AG20443 (cell line): ENCODE results near the gene DPP4.

Source experiments
- DNase-seq: peaks from one replicate; pipeline ENCODE4 v3.0.0; 2012; ENCODE audit warnings: low spot score, mixed read lengths

DPP4 gene

DNA sequence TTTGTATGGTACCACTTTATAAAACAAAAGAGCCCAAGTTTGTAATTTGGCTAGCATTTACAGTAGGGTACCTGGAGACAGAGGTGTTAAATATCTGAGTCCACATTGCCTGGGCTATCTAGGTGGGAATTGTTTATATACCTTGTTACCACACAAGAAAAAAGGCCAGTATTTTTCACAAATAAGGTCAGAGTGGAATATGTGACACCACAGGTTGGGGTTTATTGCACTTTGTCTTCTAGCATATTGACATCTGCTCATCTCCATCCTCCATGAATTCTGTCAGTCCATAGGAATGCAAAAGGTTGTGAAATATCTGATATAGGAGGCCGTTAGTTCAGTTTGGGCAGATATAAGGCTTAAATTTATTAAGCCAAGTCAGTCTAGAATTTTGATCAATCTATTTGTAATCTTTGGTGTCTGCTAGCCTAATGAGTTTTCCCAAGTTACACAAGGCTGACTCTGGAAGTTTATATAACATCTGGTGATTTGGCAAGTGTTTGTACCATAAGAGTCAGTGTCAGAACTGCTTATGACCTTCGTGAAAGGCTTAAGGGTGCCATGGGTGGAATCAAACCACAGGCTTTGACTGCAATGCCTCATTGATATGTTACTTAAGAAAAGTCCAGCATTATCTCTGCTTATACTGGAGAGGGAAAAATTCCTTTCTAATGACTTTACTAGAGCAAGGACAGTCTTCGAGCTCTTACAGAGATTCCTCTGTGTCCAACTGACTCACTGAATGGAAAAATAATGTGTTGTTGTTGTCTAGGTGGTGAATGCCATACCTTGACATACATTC lies 11.3 kb upstream of the DPP4 start:
- DNase-seq = peak; percentile 66

DNA sequence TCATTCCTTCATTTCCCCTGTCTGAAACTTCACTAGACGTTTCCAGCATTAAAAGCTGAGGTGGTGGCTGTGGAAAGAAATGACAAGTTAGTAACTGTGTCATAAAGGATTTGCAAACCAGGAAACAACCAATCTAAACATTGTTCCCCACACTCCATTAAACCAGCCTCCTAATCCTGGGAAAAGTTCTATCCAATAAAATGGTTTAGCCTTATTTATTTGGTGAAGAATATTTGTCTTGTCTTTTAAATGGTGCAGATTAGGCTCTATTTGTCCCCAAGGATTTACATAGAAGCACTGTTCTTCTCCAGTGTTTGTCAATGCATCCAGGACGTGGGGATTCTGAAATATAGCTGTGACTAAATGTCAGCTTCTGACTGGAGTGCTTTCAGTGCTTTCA lies 10.5 kb upstream of the DPP4 start:
- DNase-seq = no peak

DNA sequence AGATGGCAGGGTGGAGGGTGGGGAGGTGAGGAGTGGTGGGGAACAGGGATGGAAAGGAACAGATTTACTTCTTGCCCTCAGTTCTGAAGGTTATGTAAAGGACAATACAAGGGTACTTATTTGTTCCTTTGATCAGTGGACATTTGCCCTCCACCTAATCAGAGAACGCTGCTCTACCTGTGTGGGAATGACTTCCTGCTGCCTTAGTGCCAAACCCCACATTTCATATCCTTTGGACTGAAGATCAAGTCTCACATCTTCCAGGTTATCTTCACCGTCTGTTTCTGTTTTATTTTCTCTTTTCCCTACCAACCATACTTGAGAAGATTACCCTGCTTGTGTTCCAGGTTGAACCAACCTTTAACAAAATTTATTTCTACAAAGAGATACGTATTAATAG lies 8.7 kb upstream of the DPP4 start:
- DNase-seq = no peak

DNA sequence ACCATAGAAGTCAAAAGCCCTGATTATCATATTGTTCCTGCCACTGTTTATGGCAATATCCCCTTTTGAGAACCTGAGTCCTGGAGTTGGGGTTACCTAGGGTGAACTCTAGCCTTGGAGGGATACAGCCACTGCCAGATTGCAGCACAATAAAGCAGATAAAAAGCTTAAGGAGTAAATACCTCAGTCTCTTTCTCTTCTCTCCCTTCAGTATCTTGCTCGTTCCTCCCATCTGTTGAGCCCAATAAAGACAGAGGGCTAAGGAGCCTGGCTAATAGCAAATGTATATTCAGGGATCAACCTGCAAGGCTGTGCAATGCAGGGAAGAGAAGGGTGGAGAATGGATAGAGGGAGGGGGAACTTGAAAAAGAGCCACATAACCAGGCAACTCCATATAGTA lies 8.0 kb upstream of the DPP4 start:
- DNase-seq = no peak

DNA sequence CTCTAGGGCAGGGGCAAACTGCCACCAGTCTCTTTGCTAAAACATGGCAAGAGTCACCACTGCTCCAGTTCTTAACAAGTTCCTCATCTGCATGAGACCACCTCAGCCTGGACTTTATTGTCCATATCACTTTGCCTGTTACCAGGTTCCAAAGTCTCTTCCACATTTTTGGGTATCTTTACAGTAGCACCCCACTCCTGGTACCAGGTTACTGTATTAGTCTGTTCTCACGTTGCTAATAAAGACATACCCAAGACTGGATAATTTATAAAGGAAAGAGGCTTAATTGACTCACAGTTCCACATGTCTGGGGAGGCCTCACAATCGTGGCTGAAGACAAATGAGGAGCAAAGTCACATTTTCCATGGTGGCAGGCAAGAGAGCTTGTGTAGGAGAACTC lies 5.5 kb upstream of the DPP4 start:
- no peak for DNase-seq

DNA sequence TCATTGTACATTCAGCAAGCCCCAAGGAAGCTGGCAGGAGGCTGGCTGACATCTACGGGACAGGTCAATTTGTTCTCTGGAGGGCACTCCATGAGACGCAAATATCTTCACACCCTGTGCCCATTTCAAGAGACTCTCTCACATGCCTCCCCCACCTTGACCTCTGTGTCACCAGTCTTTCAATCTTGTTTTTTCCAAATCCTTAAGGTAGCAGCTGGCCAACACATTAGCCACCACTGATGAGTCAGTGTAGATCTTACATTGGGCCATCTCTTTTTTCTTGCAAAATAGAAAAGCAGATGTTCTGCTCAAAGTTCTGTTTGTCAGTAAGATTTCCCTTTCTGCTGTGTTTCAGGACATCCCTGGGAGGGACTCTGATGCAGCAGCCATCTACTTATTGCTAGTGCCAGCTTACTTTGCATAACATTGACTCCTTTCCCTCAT lies 1.7 kb upstream of the DPP4 start:
- peak; percentile 72 for DNase-seq

DNA sequence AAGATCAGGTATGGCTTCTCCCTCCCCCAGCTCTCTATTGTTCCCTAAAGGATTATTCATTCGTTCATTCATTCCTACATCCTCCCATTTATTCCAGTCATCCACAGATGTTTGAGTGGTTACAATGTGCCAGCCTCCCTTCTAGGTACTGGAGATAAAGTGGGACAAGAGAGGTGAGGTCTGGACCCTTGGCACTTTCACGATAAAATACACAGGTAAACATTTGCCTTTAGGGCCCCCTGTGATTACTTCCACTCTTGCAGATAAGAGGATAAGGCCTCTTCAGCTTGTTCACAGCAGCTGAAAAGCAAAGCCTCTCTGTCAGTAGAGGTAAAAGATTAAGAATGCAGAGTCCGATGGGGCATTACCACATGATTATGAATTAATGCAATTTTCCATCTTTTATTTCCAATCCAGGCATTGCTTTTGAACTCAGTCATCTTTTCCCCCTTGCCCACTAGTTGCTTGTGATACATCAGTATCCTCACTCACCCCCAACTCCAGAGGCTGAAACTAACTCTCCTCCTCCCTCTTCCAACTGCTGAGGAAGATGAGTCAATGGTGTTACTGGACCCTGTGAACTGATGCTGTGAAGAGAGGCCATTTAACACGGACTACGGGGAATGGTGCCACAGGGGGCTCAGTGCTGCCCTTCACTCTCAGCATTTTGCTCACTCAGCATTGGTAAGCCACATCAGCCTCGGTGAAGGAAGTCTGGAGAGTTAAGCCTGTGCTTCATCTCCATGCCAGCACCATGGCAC lies 1.1 kb upstream of the DPP4 start:
- DNase-seq = peak; percentile 32

DNA sequence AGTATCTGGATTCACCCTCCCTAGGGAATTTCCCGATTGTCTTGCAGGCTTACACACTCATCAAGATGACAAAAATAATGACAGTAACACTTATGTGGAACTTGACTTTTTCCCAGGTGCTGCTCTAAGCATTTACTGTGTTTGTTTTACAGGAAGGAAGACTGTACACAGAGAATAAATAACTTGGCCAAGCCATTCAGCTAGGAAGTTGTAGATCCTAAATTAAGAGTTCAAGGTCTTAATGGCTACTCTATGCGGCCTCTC lies 549 bp upstream of the DPP4 start:
- DNase-seq = no peak

DNA sequence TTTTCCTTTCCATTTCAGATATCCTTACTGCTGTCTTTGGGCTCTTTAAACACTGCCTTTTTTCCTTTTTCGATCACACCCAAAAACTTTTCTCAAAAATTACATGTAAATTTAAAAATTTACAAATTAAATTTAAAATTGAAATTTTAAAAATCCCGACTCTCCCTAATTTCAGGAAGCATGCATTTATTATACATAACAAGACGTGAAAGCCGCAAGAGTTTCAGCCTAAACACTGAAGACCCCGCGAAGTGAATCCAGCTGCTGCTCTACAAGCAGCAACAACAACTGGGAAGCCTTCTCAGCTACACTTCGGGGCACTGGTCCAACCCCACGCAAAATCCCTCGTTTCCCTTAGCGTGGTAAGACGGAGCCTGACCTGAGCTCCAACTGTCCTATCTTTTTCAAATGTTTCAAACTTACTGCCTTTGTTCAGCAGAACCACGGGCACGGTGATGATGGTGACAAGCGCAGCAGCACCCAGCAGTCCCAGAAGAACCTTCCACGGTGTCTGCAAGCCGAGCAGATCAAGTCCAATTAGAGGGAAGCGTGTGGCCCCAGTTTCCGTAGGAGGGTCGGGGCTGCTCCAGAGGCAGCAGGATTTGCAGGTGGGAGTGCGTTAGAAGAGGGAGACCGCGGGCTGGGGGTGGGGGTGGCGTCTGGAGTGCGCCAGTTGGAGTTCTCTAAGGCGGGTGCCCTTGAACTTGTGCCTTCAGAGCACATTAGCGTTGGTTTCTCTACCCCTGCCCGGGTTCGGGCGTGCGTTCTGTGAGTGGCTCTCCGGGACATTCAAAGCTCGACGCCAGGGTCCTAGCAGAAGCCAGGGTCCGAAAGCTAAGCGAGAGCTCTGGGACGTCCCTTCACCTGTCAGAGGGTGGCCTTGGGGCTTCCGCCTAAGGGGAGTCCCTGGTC lies 783 bp downstream of the DPP4 start:
- peak; percentile 36 for DNase-seq

DNA sequence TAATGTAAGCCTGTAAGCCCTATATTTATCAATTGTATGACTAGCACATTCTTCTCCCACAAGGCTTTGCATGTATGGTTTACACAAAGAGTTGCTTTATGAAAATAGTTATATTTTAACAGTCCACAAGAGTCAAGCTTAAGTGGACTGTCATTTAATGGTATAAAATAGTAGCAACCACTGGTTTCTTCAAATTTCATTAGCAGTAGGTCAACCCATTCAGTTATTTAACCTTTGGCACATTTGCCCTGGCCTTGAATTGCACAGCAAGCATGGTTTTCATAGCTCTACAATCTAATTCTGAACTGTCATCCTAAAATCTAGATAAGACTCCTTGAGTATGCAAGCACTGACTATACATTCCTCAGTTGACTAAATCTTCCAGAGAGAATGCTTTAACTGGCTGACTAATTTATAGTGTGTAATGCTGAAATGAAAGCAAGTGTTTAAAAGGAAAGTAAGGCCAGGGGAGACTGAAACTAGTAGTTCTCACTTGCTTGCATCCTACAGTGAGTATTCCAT lies 1.8 kb downstream of the DPP4 start:
- DNase-seq = peak; percentile 32

DNA sequence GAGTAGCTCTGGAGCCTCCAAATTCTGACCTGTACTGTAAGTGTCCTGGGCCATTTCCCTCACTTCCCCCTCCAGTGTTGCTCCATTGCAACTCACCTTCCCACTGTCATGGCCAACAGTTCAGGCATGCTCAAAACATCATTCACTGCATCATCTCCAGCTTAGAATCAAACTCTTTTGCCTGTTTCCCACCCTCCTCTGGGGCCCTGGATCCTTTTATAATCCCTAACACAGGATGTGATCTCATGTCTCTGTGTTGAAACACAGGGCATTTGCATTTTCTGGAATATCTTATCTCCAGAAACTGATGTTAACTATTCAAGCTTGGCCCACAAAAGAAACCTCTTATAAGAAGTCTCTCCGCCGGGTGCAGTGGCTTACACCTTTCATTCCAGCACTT lies 3.0 kb downstream of the DPP4 start:
- no peak for DNase-seq

DNA sequence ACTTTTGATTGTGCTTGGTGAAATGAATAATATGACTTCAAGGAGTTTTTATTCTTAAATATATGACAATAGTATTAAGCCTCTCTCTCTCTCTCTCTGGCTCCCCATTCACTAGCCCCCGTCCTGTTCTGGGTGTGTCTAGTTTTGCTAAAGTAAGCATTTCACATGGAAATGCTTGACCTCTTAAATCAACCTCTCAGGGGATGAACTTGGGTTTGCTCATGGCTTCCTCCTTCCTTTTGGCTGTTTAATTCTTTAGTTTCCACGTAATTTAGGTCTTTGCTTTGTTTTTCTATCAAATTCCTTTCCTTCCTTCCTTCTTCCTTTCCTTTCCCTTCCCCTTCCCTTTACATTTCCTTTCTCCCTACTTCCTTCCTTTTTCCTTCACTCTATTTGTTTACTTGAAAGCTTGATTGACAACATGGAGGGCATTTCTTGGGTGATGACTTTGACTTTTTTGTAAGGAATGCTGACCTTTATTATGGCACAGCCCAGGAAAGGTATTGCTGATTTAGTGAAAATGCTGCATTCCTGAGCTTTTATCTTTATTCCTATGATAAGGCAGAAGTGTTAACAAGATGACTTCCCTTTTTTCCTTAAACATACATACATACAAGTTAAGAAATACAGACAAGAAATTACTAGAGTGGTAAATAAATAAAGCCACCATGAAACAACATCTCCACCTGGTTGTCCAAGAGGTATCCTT lies 3.6 kb downstream of the DPP4 start:
- DNase-seq = no peak

DNA sequence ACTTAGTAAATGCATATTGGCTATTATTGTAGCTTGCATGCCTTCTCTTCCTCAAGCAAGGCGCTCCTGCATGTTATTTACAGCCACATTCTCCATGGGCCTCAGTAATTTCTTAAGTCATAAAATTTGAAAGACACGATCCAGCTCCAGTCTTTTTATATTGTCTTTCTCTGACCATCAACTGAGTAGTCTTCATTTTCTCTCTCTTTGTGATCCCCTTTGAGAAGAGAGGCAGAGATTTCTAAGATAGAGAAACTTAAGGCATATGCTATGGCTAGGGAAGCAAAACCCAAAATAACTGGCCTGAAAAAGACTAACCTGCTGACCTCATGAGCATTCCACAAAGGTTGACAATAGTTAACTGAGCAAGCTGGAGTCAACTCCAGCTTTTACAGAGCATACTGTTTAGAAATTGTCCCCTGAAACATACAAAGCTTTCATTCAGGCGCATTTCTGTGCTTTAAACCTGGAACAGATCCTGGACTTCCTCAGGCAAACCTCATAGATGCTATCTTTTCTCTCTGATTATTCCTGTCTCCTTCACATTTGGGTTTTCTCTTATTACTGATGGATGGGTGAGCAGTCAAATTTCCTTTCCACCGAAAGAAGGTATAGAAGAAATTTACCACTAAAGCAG lies 4.6 kb downstream of the DPP4 start:
- no peak for DNase-seq

DNA sequence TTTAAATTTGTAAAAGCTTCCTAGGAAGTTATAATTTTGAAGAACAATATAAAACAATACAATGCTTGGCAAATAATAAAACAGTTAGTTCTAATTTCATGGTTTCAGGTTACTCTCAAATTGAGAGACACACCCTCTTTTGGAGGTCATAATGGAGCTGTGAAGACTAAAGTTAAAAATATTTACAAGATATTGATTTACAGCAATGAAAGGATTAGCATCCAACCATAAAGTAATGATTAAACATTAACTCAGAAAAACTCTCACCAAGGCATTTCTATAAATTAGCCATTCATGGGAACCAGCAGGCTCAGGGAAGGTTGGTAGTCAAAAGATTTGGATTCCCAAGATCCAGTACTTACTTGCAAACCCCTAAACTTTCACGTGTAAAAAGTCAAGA lies 6.4 kb downstream of the DPP4 start:
- DNase-seq = no peak

DNA sequence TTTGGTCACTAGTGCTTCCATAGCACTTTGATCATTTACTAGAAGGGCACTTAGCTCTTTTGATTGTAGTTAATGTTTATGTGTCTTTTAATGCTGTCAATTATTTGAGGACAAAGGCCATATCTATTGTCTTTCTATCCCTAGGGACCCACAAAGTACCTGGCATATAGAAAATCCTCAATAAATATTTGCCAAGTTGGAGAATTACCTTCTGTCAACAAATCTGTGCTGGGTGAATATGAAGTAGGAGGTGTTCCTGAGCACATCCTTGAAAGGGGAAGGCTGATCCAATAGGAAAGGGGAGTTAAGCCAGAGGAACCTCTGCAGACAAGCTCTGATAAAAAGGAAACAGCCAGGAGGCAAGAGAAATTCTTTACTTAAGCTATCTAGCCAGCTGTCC lies 8.2 kb downstream of the DPP4 start:
- no peak for DNase-seq

DNA sequence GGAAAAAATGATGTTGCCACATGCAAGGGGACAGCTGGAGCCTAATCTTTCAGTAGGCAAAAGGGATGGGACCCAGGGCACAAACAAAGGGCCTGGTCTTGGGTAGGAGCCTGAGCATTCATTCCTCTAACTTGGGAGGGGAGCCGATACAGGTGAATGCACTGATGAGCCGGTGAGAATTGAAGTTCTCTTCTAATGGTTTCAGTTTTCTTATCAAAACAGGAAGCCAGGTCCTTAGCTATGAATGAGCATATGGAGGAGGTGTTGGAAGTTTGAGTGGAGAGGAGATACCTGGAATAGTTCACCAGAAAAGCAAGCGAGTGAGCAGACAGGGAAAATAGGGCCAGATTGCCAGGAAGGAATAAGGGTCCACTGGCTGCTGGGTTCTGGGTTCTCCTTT lies 10.1 kb downstream of the DPP4 start:
- DNase-seq = no peak

DNA sequence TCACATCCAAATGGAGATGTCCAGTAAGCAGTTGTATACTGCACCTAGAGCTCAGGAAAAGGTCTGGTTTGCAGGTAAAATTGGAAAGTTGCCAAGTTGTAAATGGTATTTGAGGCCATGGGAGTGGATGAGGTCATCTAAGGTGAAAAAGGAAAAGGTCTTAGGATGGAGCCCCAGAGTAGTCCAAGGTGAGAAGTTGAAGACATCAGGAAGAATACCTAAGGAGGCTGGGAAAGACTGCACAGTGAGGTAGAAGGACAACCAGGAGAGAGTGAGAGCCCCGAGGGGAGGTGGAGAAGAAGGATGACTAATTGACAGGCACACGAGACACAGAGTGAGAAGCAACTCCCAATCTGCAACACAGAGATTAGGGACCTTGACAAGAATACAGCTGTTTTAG lies 10.7 kb downstream of the DPP4 start:
- DNase-seq = no peak

DNA sequence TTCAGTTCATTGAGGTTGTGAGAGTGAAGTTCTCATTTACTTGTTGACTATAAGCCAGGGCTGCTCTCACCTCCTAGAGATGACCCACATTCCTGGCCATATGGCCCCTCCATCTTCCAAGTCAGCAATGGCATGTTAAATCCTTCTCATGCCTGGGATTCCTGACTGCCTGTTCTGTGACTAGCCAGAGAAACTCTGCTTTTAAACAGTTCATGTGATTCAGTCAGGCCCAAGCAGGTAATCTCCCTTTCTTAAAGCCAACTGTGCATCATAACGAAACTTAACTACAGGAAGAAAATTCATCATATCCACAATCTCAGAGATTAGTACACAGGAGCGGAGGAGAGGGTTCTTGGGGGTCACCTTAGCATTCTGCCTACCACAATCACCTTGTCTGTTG lies 11.5 kb downstream of the DPP4 start:
- DNase-seq = no peak

DNA sequence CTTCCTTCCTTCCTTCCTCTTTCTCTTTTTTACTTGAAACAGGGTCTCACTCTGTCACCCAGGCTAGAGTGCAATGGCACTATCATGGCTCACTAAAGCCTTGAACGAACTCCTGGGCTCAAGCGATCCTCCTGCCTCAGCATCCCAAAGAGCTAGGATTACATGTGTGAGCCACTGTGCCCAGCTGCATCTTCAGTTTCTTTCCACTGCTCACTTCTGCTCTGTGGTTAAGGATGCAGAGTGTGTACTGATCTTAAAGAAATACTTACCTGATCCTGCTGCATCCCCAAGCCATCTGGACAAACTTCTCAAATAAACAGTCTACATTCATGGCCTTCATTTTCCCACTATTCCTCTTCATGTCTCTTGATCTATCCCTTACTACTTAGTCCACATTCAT lies 13.0 kb downstream of the DPP4 start:
- DNase-seq = no peak

DNA sequence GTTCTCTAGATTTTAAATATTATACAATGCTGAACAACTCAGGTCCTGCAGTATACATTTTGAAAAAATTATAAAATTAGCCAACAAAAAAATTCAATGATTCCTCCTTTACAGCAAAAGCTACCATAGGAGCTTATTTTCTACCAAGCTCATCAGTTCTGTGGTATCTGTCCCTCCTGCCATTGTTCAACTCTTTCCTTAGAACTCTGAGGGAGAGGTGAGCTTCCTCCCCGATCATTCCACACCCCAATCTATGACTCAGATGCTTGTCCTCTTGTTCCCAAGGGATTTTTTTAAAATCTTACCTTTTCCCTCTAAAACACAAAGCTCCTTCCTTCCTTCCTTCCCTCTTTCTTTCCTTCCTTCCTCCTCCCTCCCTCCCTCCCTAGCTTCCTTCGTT lies 13.5 kb downstream of the DPP4 start:
- no peak for DNase-seq

DNA sequence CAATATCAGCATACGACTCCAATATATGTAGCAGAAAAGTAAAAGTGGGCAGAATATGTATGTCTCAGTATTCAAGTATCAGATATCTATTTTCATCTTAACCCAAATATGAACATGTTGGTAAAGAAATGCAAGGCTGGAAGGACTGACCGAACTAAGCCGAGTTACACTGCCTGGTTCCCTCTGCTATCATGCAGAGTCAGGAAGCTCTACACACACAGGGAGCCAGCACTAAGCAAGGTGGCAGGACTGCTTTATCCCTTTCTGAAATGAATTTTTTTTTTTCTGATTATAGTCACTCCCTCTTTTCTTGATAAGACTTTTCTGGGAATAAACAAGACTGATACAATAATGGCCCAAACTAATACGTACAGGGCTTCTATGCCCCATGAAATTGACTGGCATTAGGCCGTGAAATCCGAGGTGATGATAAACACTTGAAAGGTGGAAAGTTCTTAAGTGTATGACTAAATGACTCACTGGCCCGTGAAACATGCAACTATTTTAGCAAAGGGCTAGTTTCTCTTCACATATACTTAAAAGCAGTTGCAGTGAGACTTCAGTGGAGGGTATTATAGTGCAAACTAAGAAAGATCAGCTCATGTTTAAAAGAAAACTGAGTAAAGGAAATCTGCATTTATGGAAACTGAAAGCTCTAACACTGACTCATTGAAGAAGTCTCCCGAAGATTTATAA lies 14.9 kb downstream of the DPP4 start:
- DNase-seq = no peak
